Activated CD4-positive, alpha-beta T cell treated with anti-CD3 and anti-CD28 coated beads for 1 hour (primary cell): ENCODE results near the gene MORN1.

Experiments used
- DNase-seq: peaks from one replicate; pipeline ENCODE4 v3.0.0-alpha.2; 2020

MORN1 gene

GRCh38 chr1:2316451-2316961 is 74.8 kb downstream of the MORN1 start:
- DNase-seq: no peak

GRCh38 chr1:2315674-2316450 is 75.5 kb downstream of the MORN1 start:
- no peak for DNase-seq

- DNase-seq: peak; percentile 53
Observed at GRCh38 chr1:2314803-2315673, 76.3 kb downstream of the MORN1 start.

- DNase-seq: no peak
Observed at GRCh38 chr1:2314273-2314802, 77.0 kb downstream of the MORN1 start.

GRCh38 chr1:2313651-2314261 is 77.6 kb downstream of the MORN1 start:
- no peak for DNase-seq

- DNase-seq: no peak
Observed at GRCh38 chr1:2312515-2313301, 78.6 kb downstream of the MORN1 start.

GRCh38 chr1:2312160-2312514 is 79.2 kb downstream of the MORN1 start:
- DNase-seq: no peak

- DNase-seq: peak; percentile 48
Observed at GRCh38 chr1:2311184-2312032, 79.9 kb downstream of the MORN1 start.

- no peak for DNase-seq
Observed at GRCh38 chr1:2310332-2311183, 80.8 kb downstream of the MORN1 start.

GRCh38 chr1:2308844-2309243 is 82.5 kb downstream of the MORN1 start:
- no peak for DNase-seq

GRCh38 chr1:2307972-2308371 is 83.4 kb downstream of the MORN1 start:
- no peak for DNase-seq

- DNase-seq: no peak
Observed at GRCh38 chr1:2307064-2307605, 84.2 kb downstream of the MORN1 start.

GRCh38 chr1:2306151-2306978 is 85.0 kb downstream of the MORN1 start:
- no peak for DNase-seq

- no peak for DNase-seq
Observed at GRCh38 chr1:2304921-2305681, 86.3 kb downstream of the MORN1 start.

GRCh38 chr1:2304282-2304681 is 87.1 kb downstream of the MORN1 start:
- no peak for DNase-seq

- DNase-seq: no peak
Observed at GRCh38 chr1:2303781-2304180, 87.6 kb downstream of the MORN1 start.

- DNase-seq: no peak
Observed at GRCh38 chr1:2303016-2303775, 88.2 kb downstream of the MORN1 start.
